Lower leg skin (tissue), 4 donors: Measurements from ENCODE around the gene PIP5K1B. TPM values are rescaled to one million over a fixed set of nuclear protein-coding genes. Genes with fewer than 3 reads are reported as not detected.

Experiments
- DNase-seq, 2 donors: peaks; one replicate each; pipeline ENCODE4 v3.0.0-alpha.2; 2019; ENCODE audit warnings: low spot score in 2 of 2
- H3K4me3 ChIP-seq: fragments of 200-600 bp; sonication (generic); 2 replicates; pipeline ENCODE4 v1.5.1; 2017; ENCODE audit warnings: mild to moderate bottlenecking, low read depth; ENCODE audit not compliant: poor library complexity, severe bottlenecking
- POLR2A ChIP-seq, 2 donors: fragments of 450-650 bp; IDR thresholded peaks; one replicate each; pipeline ENCODE4 v1.6.1; 2016 to 2017; ENCODE audit warnings: antibody characterized with exemption in 2 of 2, mild to moderate bottlenecking in 1 of 2, moderate library complexity in 1 of 2
- WGBS, 2 donors: methylation state at CpG; one replicate each; pipeline ENCODE4 v1.1.5; 2018; 5-methylcytosine and 5-hydroxymethylcytosine counted together
- intact Hi-C: fragments of 100-400 bp; cut with DNase I; formaldehyde crosslinking; loops from one replicate; pipeline ENCODE4 v1.15.0; 2023; ENCODE audit warnings: low total_unique reads
- total RNA-seq, 4 donors: library from RNA; depleted of rRNA; stranded (reverse); fragments of >200 nt; gene quantifications; one replicate each; pipeline ENCODE4 v1.1.0, GENCODE V29; 2016
- TF ChIP-seq, protein P1 (sequence below), 3 donors: fragments of 450-650 bp; IDR thresholded peaks; one replicate each; pipeline ENCODE4 v1.5.1; 2016; ENCODE audit warnings: antibody characterized with exemption in 3 of 3, mild to moderate bottlenecking in 3 of 3, moderate library complexity in 2 of 3

Gene PIP5K1B
- total RNA-seq, 4 donors from 2014 or later = 0.42 to 3.3 (median 2.7) TPM

DNA sequence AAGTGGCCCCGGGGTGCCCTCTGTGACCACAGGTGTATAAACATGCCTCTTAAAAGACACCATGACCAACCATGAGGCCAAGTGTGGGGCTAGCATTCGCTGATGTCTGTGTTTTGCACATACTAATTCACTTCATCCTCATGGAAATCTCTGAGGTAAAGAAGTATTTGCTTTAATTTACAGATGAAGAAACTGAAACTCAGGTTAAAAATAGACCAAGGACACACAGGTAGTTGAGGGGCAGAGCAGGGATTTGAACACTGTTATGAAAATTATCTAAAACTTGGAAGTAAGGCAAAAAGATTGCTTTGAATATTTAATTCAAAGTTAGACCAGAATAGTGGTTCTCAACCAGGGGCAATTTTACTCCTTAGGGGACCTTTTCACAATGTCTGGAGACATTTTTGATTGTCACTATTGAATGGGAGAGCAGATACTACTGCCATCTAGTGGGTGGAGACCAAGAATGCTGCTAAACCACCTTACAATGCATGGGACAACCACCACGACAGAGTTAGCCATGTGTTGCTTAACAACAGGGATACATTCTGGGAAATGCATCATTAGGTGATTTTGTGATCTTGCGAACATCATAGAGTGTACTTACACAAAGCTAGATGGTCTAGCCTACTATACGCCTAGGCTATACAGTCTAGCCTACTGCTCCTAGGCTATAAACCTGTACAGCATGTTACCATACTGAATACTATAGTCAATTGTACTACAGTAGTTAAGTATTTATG lies 322.5 kb downstream of the PIP5K1B start:
- intact Hi-C loops = no loop called here
- 47 to 49% methylated on average over 5 of the region's 5 CpGs for WGBS, 2 donors
- TF ChIP-seq, protein P1, sequence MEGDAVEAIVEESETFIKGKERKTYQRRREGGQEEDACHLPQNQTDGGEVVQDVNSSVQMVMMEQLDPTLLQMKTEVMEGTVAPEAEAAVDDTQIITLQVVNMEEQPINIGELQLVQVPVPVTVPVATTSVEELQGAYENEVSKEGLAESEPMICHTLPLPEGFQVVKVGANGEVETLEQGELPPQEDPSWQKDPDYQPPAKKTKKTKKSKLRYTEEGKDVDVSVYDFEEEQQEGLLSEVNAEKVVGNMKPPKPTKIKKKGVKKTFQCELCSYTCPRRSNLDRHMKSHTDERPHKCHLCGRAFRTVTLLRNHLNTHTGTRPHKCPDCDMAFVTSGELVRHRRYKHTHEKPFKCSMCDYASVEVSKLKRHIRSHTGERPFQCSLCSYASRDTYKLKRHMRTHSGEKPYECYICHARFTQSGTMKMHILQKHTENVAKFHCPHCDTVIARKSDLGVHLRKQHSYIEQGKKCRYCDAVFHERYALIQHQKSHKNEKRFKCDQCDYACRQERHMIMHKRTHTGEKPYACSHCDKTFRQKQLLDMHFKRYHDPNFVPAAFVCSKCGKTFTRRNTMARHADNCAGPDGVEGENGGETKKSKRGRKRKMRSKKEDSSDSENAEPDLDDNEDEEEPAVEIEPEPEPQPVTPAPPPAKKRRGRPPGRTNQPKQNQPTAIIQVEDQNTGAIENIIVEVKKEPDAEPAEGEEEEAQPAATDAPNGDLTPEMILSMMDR (IDR thresholded peaks at IDR 0.05) = no peak
- TF ChIP-seq POLR2A (IDR thresholded peaks at IDR 0.05) = no peak
- H3K4me3 ChIP-seq = no peak overlapping the region
- no peak for DNase-seq

DNA sequence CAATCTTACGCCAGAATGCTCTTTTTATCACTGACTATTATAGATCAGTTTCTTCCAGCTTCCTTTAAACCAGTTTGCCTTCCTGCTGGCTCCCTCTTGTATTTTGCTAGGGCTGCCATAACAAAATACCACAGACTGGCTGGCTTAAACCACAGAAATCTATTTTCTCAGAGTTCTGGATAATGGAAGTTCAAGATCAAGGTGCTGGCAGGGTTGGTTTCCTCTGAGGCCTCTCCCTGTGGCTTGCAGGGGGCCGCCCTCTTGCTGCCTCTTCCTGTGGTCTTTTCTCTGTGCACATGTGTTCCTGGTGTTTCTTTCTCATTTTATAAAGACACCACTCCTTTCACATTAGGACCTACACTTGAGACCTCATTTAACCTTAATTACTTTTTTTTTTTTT lies 323.7 kb downstream of the PIP5K1B start:
- WGBS, 2 donors = 72 to 75% methylated on average over 2 of the region's 2 CpGs
- no peak overlapping the region for H3K4me3 ChIP-seq
- TF ChIP-seq, protein P1 (IDR thresholded peaks at IDR 0.05) = no peak
- no peak for TF ChIP-seq POLR2A (IDR thresholded peaks at IDR 0.05)
- intact Hi-C loops = no loop called here
- no peak for DNase-seq

DNA sequence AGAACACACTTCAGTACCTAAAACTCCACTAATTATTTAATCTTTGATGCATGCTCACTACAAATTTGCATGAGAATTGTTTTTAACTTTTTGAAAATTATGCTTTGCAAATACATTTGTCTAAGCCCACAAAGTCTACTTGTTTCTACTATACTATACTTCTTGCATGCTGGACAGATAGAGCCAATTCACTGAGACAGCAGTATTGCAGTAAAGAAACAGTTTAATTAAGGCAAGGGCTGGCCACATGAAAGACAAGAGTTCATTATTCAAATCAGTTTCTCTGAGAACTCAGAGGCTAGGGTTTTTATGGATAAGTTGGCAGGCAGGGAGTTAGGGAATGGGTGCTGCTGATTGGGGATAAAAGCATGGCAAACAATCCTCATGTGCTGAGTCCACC lies 324.5 kb downstream of the PIP5K1B start:
- TF ChIP-seq, protein P1 (IDR thresholded peaks at IDR 0.05) = no peak
- TF ChIP-seq POLR2A (IDR thresholded peaks at IDR 0.05) = no peak
- H3K4me3 ChIP-seq = no peak overlapping the region
- intact Hi-C loops = no loop called here
- DNase-seq = no peak

DNA sequence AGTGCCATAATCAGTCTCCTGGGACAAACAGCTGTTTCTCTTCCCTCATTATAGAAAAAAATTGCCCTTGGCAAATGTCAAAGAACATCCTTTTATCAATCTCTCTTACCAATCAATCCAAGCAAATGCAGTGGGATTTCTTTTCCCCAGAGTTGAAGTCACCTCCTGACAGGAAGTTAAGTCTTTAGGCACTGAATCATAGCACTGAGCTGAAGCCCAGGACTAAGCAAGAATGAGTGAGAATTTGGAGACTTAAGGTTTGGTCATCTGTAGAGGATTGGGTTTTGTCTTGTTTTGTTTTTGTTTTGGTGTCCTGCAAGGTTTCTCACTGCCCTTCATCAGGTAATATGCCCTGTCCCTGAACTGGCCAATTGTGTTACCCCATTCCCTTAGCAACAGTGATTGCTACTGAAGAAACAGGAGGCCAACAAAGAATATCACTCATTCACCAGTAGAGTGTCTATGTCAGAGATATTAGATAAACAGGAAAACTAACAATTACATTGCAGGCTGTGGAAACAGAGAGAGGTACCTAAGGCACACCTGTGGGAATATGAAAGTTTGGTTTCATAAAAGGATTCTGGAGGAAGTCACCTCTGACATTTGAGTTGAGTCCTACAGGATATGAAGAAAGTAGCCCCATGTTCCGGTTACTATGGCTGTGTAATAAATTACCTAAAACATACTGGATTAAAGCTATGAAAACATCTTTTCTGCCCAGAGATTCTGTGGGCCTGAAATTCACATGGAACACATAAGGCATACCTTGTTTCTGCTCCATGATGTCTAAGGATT lies 326.0 kb downstream of the PIP5K1B start:
- no peak overlapping the region for H3K4me3 ChIP-seq
- intact Hi-C loops = no loop called here
- TF ChIP-seq, protein P1 (IDR thresholded peaks at IDR 0.05) = no peak
- TF ChIP-seq POLR2A (IDR thresholded peaks at IDR 0.05) = no peak
- no peak for DNase-seq
- WGBS, 2 donors = 71 to 78% methylated on average over 1 of the region's 1 CpG

DNA sequence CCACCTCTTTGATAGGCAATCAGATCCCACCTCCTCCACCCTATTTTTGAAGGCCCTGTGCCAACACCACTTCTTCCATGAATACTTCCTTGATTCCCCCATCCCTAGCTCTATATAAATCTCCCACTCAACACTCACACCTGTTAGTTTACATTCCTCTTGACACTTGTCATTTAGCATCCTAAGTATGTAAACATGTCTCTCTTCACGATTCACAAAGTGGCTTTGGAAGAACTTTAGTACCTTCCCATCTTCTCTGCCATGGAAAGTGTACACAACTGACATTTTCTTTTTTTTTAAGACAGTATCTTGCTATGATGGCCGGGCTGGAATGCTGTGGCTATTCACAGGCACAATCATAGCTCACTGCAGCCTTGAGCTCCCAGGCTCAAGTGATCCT lies 329.0 kb downstream of the PIP5K1B start:
- no peak overlapping the region for H3K4me3 ChIP-seq
- intact Hi-C loops = no loop called here
- TF ChIP-seq, protein P1 (IDR thresholded peaks at IDR 0.05) = no peak
- TF ChIP-seq POLR2A (IDR thresholded peaks at IDR 0.05) = no peak
- DNase-seq = no peak
- WGBS, 2 donors = 63 to 73% methylated on average over 2 of the region's 2 CpGs
